GM18867 (cell line): ENCODE results near the gene FBXW4.

Source experiments
- ATAC-seq: cut with Tn5 transposase; IDR thresholded peaks from one replicate; pipeline ENCODE4 v1.9.1; 2021; ENCODE audit warnings: mild to moderate bottlenecking, moderate library complexity; ENCODE audit not compliant: unreplicated experiment

The FBXW4 gene

GRCh38 chr10:101694674-101695403, at the start of gene FBXW4:
FBXW4 (minus strand) TSS chr10:101695170; CDS start chr10:101695105, 65 bp downstream.
- peak; percentile 70 for ATAC-seq

GRCh38 chr10:101744267-101744666, 49.3 kb upstream of the FBXW4 start:
- no peak for ATAC-seq

- no peak for ATAC-seq
Measured at GRCh38 chr10:101741938-101742337, 47.0 kb upstream of the FBXW4 start.

GRCh38 chr10:101736666-101737065, 41.7 kb upstream of the FBXW4 start:
- no peak for ATAC-seq

GRCh38 chr10:101732096-101732495, 37.1 kb upstream of the FBXW4 start:
- ATAC-seq = no peak

- no peak for ATAC-seq
Measured at GRCh38 chr10:101726115-101726387, 31.1 kb upstream of the FBXW4 start.

GRCh38 chr10:101725296-101726114, 30.5 kb upstream of the FBXW4 start:
- no peak for ATAC-seq

GRCh38 chr10:101724446-101724845, 29.5 kb upstream of the FBXW4 start:
- no peak for ATAC-seq

- no peak for ATAC-seq
Measured at GRCh38 chr10:101723176-101723575, 28.2 kb upstream of the FBXW4 start.

GRCh38 chr10:101721806-101722205, 26.8 kb upstream of the FBXW4 start:
- ATAC-seq = no peak

GRCh38 chr10:101720606-101721230, 25.7 kb upstream of the FBXW4 start:
- ATAC-seq = no peak

GRCh38 chr10:101718690-101719275, 23.8 kb upstream of the FBXW4 start:
- no peak for ATAC-seq

- no peak for ATAC-seq
Measured at GRCh38 chr10:101716891-101717659, 22.1 kb upstream of the FBXW4 start.

- no peak for ATAC-seq
Measured at GRCh38 chr10:101712997-101713396, 18.0 kb upstream of the FBXW4 start.

GRCh38 chr10:101710793-101711192, 15.8 kb upstream of the FBXW4 start:
- no peak for ATAC-seq

- no peak for ATAC-seq
Measured at GRCh38 chr10:101710059-101710695, 15.2 kb upstream of the FBXW4 start.

GRCh38 chr10:101709359-101710058, 14.5 kb upstream of the FBXW4 start:
- no peak for ATAC-seq

GRCh38 chr10:101708870-101709269, 13.9 kb upstream of the FBXW4 start:
- no peak for ATAC-seq

- no peak for ATAC-seq
Measured at GRCh38 chr10:101708073-101708472, 13.1 kb upstream of the FBXW4 start.

- no peak for ATAC-seq
Measured at GRCh38 chr10:101704331-101704730, 9.4 kb upstream of the FBXW4 start.
